Fibroblast of the aortic adventitia (primary cell): Measurements from ENCODE around the gene C7orf25. TPM values are rescaled to one million over a fixed set of nuclear protein-coding genes. Genes with fewer than 3 reads are reported as not detected.
A peak's percentile ranks its signal among the peaks of the same experiment; 100 is the strongest.
"Not testable (repeated sequence)": the region's sequence is repeated elsewhere in the genome, so short reads cannot be mapped to it uniquely, and the experiment has no call there.

Source experiments
- DNase-seq: peaks from one replicate; pipeline ENCODE4 v3.0.0-alpha.2; 2010; ENCODE audit warnings: low read depth
- H3K4me3 ChIP-seq: 2 replicates; pipeline ENCODE4 v1.5.1; 2011; ENCODE audit warnings: low read depth, mild to moderate bottlenecking, control low read depth, low read length, moderate library complexity
- CTCF ChIP-seq: IDR thresholded peaks from 2 replicates; pipeline ENCODE4 v1.5.1; 2011; ENCODE audit warnings: mild to moderate bottlenecking, low read length, control low read depth, inconsistent platforms; ENCODE audit not compliant: insufficient read depth
- total RNA-seq: library from RNA; depleted of rRNA; stranded (reverse); fragments of >200 nt; gene quantifications from 2 replicates; pipeline ENCODE4 v1.2.3, GENCODE V29; 2012; ENCODE audit warnings: low replicate concordance

The C7orf25 gene
- total RNA-seq, 1 donor, result 10.8 TPM

- H3K4me3 ChIP-seq, result no peak overlapping the region
- DNase-seq, result peak; percentile 31
- peak; percentile 39 for TF ChIP-seq CTCF
Observed at GRCh38 chr7:42886129-42886528, 25.7 kb downstream of the C7orf25 start.

- DNase-seq, H3K4me3 ChIP-seq: not testable (repeated sequence)
Observed at GRCh38 chr7:42885183-42885582, 26.7 kb downstream of the C7orf25 start.

DNA sequence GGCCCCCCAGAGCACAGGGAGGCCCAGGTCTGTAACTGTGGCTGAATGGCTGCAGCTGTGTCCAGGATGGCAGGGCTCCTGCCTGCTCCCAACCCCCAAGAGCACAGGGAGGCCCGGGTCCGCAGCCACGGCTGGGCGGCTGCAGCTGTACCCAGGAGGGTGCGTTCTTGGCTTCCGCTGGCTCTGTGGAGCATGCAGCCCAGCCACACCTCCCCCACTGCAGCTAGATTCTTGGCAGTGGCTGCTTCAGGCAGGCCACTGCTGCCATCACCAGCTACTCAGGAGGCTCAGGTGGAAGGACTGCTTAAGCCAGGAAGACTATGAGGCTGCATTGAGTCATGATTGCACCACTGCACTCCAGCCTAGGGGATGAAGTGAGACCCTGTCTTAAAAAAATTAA is 27.9 kb downstream of the C7orf25 start:
- no peak overlapping the region for H3K4me3 ChIP-seq
- no peak for DNase-seq
- no peak for TF ChIP-seq CTCF

GRCh38 chr7:42880392-42880791 is 31.5 kb downstream of the C7orf25 start:
- H3K4me3 ChIP-seq, result no peak overlapping the region
- DNase-seq, result no peak
- no peak for TF ChIP-seq CTCF

- H3K4me3 ChIP-seq, result no peak overlapping the region
- no peak for TF ChIP-seq CTCF
- no peak for DNase-seq
Observed at GRCh38 chr7:42878303-42878702, 33.6 kb downstream of the C7orf25 start.

GRCh38 chr7:42877862-42878261 is 34.0 kb downstream of the C7orf25 start:
- no peak overlapping the region for H3K4me3 ChIP-seq
- no peak for TF ChIP-seq CTCF
- no peak for DNase-seq

DNA sequence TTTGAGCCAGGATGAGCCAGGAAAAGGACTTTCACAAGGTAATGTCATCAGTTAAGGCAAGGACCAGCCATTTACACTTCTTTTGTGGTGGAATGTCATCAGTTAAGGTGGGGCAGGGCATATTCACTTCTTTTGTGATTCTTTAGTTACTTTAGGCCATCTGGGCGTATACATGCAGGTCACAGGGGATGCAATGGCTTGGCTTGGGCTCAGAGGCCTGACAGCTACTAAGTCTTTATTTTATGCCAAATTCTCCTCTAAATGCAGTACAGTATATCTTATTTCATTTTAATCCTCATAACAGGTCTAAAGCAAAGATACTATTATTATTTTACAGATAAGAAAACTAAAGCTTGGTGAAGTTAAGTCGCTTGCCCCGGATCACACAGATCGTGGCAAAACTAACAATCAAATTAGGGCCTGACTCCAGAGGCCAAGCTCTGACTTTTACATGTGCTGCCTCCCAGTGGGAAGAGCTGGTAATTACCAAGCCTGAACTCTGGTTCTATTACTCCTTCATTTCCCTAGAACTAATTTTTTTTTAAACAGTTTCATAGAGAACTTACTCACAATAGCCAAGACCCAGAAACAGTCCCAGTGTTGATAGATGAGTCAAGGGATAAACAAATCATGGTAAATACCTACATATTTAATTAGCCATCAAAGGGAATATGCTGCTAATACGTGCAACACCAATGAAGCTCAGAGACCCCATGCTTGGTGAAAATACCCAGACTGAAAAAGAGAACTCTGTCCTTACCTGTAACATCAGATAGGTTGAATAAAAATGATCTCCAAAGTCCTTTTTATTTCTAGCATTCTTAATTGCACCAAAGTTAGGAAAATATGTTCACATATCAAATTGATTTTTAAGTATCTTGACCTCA is 35.4 kb downstream of the C7orf25 start:
- DNase-seq, result peak; percentile 71
- TF ChIP-seq CTCF, result peak; percentile 87
- H3K4me3 ChIP-seq, result no peak overlapping the region
